Measurements from ENCODE around the gene FOXD2.
A peak's percentile ranks its signal among the peaks of the same experiment; 100 is the strongest.

- TF ChIP-seq, protein P1, sequence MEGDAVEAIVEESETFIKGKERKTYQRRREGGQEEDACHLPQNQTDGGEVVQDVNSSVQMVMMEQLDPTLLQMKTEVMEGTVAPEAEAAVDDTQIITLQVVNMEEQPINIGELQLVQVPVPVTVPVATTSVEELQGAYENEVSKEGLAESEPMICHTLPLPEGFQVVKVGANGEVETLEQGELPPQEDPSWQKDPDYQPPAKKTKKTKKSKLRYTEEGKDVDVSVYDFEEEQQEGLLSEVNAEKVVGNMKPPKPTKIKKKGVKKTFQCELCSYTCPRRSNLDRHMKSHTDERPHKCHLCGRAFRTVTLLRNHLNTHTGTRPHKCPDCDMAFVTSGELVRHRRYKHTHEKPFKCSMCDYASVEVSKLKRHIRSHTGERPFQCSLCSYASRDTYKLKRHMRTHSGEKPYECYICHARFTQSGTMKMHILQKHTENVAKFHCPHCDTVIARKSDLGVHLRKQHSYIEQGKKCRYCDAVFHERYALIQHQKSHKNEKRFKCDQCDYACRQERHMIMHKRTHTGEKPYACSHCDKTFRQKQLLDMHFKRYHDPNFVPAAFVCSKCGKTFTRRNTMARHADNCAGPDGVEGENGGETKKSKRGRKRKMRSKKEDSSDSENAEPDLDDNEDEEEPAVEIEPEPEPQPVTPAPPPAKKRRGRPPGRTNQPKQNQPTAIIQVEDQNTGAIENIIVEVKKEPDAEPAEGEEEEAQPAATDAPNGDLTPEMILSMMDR (IDR thresholded peaks at IDR 0.05; ENCODE audit: poor library complexity): no peak
- TF ChIP-seq EZH2 (IDR thresholded peaks at IDR 0.05; ENCODE audit: borderline replicate concordance) (peak; percentile 91), EZH2phosphoT487 (IDR thresholded peaks at IDR 0.05; ENCODE audit: low read depth, severe bottlenecking, unreplicated experiment) (no peak)
Observed at GRCh38 chr1:47444562-47445465, 7.0 kb downstream of the FOXD2 start.
